Endothelial cell of umbilical vein (primary cell): ENCODE data around the gene VASH2. TPM values are rescaled to one million over a fixed set of nuclear protein-coding genes. Genes with fewer than 3 reads are reported as not detected.
A peak's percentile ranks its signal among the peaks of the same experiment; 100 is the strongest.

ENCODE experiments used
- BruUV-seq: library from RNA; stranded (reverse); fragments of 400-500 nt; replicated peaks from 2 replicates; lab custom pipeline; 2021; lab: Mats Ljungman, UMichigan
- CTCF ChIA-PET: fragments of 300-600, 350-600 bp; sonication (Branson Sonifier 250); formaldehyde crosslinking; loops from one replicate; lab custom pipeline; 2021; ENCODE audit warnings: antibody characterized with exemption, inconsistent platforms; lab: Charles Lee
- POLR2A ChIA-PET: fragments of 300-600, 350-600 bp; sonication (Branson Sonifier 250); formaldehyde crosslinking; loops from one replicate; lab custom pipeline; 2021; ENCODE audit warnings: antibody characterized with exemption, inconsistent platforms; lab: Charles Lee
- DNase-seq: peaks from one replicate; pipeline ENCODE4 v3.0.0-alpha.2; 2011; ENCODE audit warnings: low read depth, low spot score
- FAIRE-seq: peaks from 2 replicates; lab custom pipeline; 2011; peaks lifted over from hg19 to GRCh38; lab: Jason Lieb, UNC
- H2AFZ ChIP-seq: 2 replicates; pipeline ENCODE4 v1.6.0; 2012; ENCODE audit warnings: low read depth, low read length, control low read depth, inconsistent platforms
- H3K27ac ChIP-seq: 2 replicates; pipeline ENCODE4 v1.5.1; 2011; ENCODE audit warnings: low read depth, mild to moderate bottlenecking, control low read depth, low read length, moderate library complexity; ENCODE audit not compliant: insufficient read depth
- H3K27me3 ChIP-seq, 2 experiments: 2 replicates each; pipeline versions ENCODE4 v1.6.0 to v1.6.1; 2011; ENCODE audit warnings: low read length in 2 of 2, mixed read lengths in 1 of 2; ENCODE audit not compliant: control insufficient read depth in 2 of 2, insufficient read depth in 2 of 2
- H3K36me3 ChIP-seq, 2 experiments: 2 replicates in 1 of 2; 3 replicates in 1 of 2; pipeline ENCODE4 v1.5.1; 2011; ENCODE audit warnings: low read length in 2 of 2, mild to moderate bottlenecking in 1 of 2, moderate library complexity in 1 of 2; ENCODE audit not compliant: control insufficient read depth in 2 of 2, insufficient read depth in 2 of 2; ENCODE audit errors: extremely low read depth in 1 of 2
- H3K4me1 ChIP-seq: 3 replicates; pipeline ENCODE4 v1.5.1; 2011; ENCODE audit warnings: mild to moderate bottlenecking, low read length; ENCODE audit not compliant: control insufficient read depth, insufficient read depth; ENCODE audit errors: extremely low read depth
- H3K4me2 ChIP-seq: 2 replicates; pipeline ENCODE4 v1.6.1; 2011; ENCODE audit warnings: low read length, control low read depth, mixed read lengths; ENCODE audit not compliant: insufficient read depth
- H3K4me3 ChIP-seq, 3 experiments: fragments of 200-600 bp in 1 of 3; sonication (generic), shearing (Covaris generic) in 1 of 3; replicated peaks in 1 of 3; 2 replicates each; pipeline ENCODE4 v1.5.1; 2011 to 2016; ENCODE audit warnings: control low read depth in 3 of 3, low read length in 3 of 3, mild to moderate bottlenecking in 2 of 3, inconsistent platforms in 1 of 3, low read depth in 1 of 3, moderate library complexity in 1 of 3; ENCODE audit not compliant: insufficient read depth in 1 of 3
- H3K79me2 ChIP-seq: 2 replicates; pipeline ENCODE4 v1.6.0; 2012; ENCODE audit warnings: low read length, inconsistent platforms; ENCODE audit not compliant: control insufficient read depth, insufficient read depth
- H3K9ac ChIP-seq: replicated peaks from 2 replicates; pipeline ENCODE3; 2011; ENCODE audit warnings: low read length, control low read depth; ENCODE audit not compliant: insufficient read depth; ENCODE audit errors: extremely low read depth
- H3K9me1 ChIP-seq: replicated peaks from 3 replicates; pipeline ENCODE4 v1.6.0; 2011; ENCODE audit warnings: mild to moderate bottlenecking, low read length; ENCODE audit not compliant: control insufficient read depth, insufficient read depth; ENCODE audit errors: extremely low read depth
- H3K9me3 ChIP-seq: replicated peaks from 2 replicates; pipeline ENCODE4 v1.5.1; 2012; ENCODE audit warnings: low read length, inconsistent platforms; ENCODE audit not compliant: control insufficient read depth, insufficient read depth
- H4K20me1 ChIP-seq: replicated peaks from 2 replicates; pipeline ENCODE3; 2011; ENCODE audit warnings: mild to moderate bottlenecking, low read length; ENCODE audit not compliant: control insufficient read depth, insufficient read depth; ENCODE audit errors: extremely low read depth
- JUN ChIP-seq: IDR thresholded peaks from 2 replicates; pipeline ENCODE4 v1.6.1; 2011; ENCODE audit warnings: borderline replicate concordance, low read depth; ENCODE audit not compliant: insufficient read length, insufficient read depth
- dilution Hi-C: fragments of 300-500 bp; cut with MboI; formaldehyde crosslinking; loops from one replicate; pipeline ENCODE4 v1.15.0; 2019; ENCODE audit warnings: low sequenced_read_pairs; ENCODE audit not compliant: extremely low pct_ligation_motif_present
- intact Hi-C: fragments of 100-400 bp; cut with micrococcal nuclease; formaldehyde crosslinking; loops from one replicate; pipeline ENCODE4 v1.10.0; 2022
- polyA plus RNA-seq, 4 experiments: library from polyadenylated mRNA; depleted of rRNA in 3 of 4; stranded (reverse) in 3 of 4; unstranded in 1 of 4; fragments of >200 nt; gene quantifications; 2 replicates each; pipeline versions ENCODE4 v1.2.1 to v1.2.3, GENCODE V29; 2011 to 2012; ENCODE audit warnings: missing spikeins in 1 of 4
- total RNA-seq: library from RNA; stranded (reverse); gene quantifications from 2 replicates; pipeline ENCODE4 v1.2.3, GENCODE V29; 2021
- TF ChIP-seq, protein P1 (sequence below), 2 donors: IDR thresholded peaks; 1 replicate in 1 of 2; 2 replicates in 1 of 2; pipeline ENCODE4 v1.5.1; 2011; ENCODE audit warnings: low read length in 2 of 2, mild to moderate bottlenecking in 2 of 2, moderate library complexity in 2 of 2, control low read depth in 1 of 2, inconsistent platforms in 1 of 2, low read depth in 1 of 2; ENCODE audit not compliant: insufficient read depth in 1 of 2; ENCODE audit errors: extremely low read depth in 1 of 2

VASH2 gene
- total and polyA plus RNA-seq, 2 donors (not counting 3 experiments of a cell fraction or from before 2014, with no cell fraction given) = 0.70 to 2.9 TPM

GRCh38 chr1:212915245-212916091, 34.9 kb upstream of the VASH2 start:
- no peak overlapping the region for H2AFZ ChIP-seq
- no peaks in the 10 kb centered on the region for H3K9me3 ChIP-seq
- no peak overlapping the region for H3K9ac ChIP-seq
- H3K27me3 ChIP-seq = peaks cover 0 to 12% of the 10 kb centered on the region in 2 experiments
- peak; percentile 28 for FAIRE-seq
- no peaks in the 10 kb centered on the region for H4K20me1 ChIP-seq
- ChIA-PET POLR2A (interaction anchor here (0.5 kb wide), 1 partner anchor 306 kb away, joined by 4 read pairs; no protein-coding TSS in a partner anchor), CTCF (interaction anchor here (1.0 to 1.5 kb wide), 3 partner anchors 13 to 250 kb away, joined by 3 to 10 read pairs (median 4); no protein-coding TSS in a partner anchor)
- H3K4me2 ChIP-seq = no peak overlapping the region
- no peaks in the 10 kb centered on the region for H3K9me1 ChIP-seq
- no peaks in the 10 kb centered on the region for H3K36me3 ChIP-seq
- H3K4me3 ChIP-seq = no peak overlapping the region
- no peaks in the 10 kb centered on the region for H3K79me2 ChIP-seq
- H3K4me1 ChIP-seq = no peaks in the 10 kb centered on the region
- dilution Hi-C loops (no loop called here), intact Hi-C loops (loop anchor here (5.0 kb wide), 1 partner anchor 82 kb away; no protein-coding TSS in a partner anchor)
- no peak overlapping the region for H3K27ac ChIP-seq
- BruUV-seq = no TSS peak
- DNase-seq = peak; percentile 56
- no peak for TF ChIP-seq JUN
- TF ChIP-seq, protein P1, sequence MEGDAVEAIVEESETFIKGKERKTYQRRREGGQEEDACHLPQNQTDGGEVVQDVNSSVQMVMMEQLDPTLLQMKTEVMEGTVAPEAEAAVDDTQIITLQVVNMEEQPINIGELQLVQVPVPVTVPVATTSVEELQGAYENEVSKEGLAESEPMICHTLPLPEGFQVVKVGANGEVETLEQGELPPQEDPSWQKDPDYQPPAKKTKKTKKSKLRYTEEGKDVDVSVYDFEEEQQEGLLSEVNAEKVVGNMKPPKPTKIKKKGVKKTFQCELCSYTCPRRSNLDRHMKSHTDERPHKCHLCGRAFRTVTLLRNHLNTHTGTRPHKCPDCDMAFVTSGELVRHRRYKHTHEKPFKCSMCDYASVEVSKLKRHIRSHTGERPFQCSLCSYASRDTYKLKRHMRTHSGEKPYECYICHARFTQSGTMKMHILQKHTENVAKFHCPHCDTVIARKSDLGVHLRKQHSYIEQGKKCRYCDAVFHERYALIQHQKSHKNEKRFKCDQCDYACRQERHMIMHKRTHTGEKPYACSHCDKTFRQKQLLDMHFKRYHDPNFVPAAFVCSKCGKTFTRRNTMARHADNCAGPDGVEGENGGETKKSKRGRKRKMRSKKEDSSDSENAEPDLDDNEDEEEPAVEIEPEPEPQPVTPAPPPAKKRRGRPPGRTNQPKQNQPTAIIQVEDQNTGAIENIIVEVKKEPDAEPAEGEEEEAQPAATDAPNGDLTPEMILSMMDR (IDR thresholded peaks at IDR 0.05; ENCODE audit: extremely low read depth in 1 of 2, insufficient read depth in 1 of 2, low read depth in 1 of 2, low read length in 2 of 2) = peak; percentile 27 to 45
